Measurements from ENCODE around the gene HBD.

HBD gene

GRCh38 chr11:5226732-5227310 lies 7.5 kb downstream of the HBD start, which contains the start of gene HBB:
Gene HBB, minus strand, starts transcription at chr11:5227071. Its CDS starts 50 bp downstream, at chr11:5227021.
- no peak for TF ChIP-seq CTCF (IDR thresholded peaks at IDR 0.05; ENCODE audit: insufficient read depth, missing control alignments)
- FAIRE-seq: no peak
- no peak for DNase-seq (ENCODE audit: insufficient read length, low spot score)

- TF ChIP-seq CTCF (IDR thresholded peaks at IDR 0.05; ENCODE audit: insufficient read depth, missing control alignments): no peak
- DNase-seq (ENCODE audit: insufficient read length, low spot score) (no peak), FAIRE-seq (no peak)
These were observed 8.8 kb downstream of the HBD start for GRCh38 chr11:5225480-5225871.

DNA sequence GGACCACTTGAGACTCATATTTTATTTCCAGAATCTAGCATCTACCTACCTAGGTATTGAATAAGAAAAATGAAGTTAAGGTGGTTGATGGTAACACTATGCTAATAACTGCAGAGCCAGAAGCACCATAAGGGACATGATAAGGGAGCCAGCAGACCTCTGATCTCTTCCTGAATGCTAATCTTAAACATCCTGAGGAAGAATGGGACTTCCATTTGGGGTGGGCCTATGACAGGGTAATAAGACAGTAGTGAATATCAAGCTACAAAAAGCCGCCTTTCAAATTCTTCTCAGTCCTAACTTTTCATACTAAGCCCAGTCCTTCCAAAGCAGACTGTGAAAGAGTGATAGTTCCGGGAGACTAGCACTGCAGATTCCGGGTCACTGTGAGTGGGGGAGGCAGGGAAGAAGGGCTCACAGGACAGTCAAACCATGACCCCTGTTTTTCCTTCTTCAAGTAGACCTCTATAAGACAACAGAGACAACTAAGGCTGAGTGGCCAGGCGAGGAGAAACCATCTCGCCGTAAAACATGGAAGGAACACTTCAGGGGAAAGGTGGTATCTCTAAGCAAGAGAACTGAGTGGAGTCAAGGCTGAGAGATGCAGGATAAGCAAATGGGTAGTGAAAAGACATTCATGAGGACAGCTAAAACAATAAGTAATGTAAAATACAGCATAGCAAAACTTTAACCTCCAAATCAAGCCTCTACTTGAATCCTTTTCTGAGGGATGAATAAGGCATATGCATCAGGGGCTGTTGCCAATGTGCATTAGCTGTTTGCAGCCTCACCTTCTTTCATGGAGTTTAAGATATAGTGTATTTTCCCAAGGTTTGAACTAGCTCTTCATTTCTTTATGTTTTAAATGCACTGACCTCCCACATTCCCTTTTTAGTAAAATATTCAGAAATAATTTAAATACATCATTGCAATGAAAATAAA lies 9.5 kb downstream of the HBD start:
- TF ChIP-seq CTCF (IDR thresholded peaks at IDR 0.05; ENCODE audit: insufficient read depth, missing control alignments): no peak
- DNase-seq (ENCODE audit: insufficient read length, low spot score) (no peak), FAIRE-seq (no peak)

GRCh38 chr11:5223686-5224085 lies 10.6 kb downstream of the HBD start:
- FAIRE-seq (no peak), DNase-seq (ENCODE audit: insufficient read length, low spot score) (no peak)
- TF ChIP-seq CTCF (IDR thresholded peaks at IDR 0.05; ENCODE audit: insufficient read depth, missing control alignments): no peak

GRCh38 chr11:5223146-5223545 lies 11.1 kb downstream of the HBD start:
- DNase-seq (ENCODE audit: insufficient read length, low spot score): no peak
- FAIRE-seq: no peak
- TF ChIP-seq CTCF (IDR thresholded peaks at IDR 0.05; ENCODE audit: insufficient read depth, missing control alignments): no peak

DNA sequence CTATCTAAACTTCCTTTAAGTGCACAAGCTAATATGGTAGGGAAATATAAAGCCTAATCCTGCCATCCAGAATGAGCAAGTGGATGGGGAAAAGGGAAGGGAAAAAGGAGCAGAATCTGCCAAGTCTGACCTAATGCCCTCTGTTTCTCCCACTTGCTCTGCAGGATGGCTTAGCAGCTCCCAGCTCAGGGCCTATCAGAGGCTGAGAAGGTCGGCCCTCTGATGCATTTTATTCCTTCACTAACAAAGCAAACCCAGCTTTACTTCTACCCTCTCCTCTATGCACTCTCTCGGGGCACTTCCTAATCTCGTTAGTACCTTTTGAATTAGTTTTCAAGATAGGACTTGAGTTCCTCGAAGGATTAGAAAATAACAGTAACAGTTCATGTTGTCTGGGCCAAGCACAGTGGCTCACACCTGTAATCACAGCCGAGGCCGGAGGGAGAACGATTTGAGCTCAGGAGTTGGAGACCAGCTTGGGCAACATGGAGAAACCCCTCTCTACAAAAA lies 23.9 kb downstream of the HBD start:
- no peak for TF ChIP-seq CTCF (IDR thresholded peaks at IDR 0.05; ENCODE audit: insufficient read depth, missing control alignments)
- DNase-seq (ENCODE audit: insufficient read length, low spot score) (no peak), FAIRE-seq (no peak)
